Stimulated activated CD4-positive, alpha-beta T cell treated with anti-CD3 and anti-CD28 coated beads, Interleukin-4, amount 100 ng/mL, for 4 hours (primary cell): Measurements from ENCODE around the gene AIF1.

Experiments used
- DNase-seq, 2 experiments: peaks; one replicate each; pipeline ENCODE4 v3.0.0-alpha.2; 2020

The AIF1 gene

GRCh38 chr6:31621320-31621939 lies 6.4 kb downstream of the AIF1 start:
- DNase-seq: no peak

- no peak for DNase-seq
Measured at GRCh38 chr6:31621991-31622390, 7.0 kb downstream of the AIF1 start.

DNA sequence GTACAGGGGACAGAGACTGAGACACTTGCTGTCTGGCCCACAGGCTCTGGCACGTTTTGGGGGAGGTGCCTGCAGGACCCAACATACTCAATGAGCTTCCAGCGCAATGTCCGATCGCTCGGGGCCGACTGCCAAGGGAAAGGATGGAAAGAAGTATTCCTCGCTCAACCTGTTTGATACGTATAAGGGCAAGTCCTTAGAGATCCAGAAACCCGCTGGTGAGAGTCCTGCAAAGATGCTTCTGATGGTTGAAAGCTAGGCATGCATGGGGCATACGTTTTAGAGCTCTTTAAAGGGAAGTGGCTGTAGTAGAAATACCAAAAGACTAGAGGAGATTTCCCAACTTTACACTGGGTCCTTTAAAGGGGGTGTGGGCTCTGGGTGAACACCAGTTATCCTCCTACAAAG lies 7.7 kb downstream of the AIF1 start:
- no peak for DNase-seq

DNA sequence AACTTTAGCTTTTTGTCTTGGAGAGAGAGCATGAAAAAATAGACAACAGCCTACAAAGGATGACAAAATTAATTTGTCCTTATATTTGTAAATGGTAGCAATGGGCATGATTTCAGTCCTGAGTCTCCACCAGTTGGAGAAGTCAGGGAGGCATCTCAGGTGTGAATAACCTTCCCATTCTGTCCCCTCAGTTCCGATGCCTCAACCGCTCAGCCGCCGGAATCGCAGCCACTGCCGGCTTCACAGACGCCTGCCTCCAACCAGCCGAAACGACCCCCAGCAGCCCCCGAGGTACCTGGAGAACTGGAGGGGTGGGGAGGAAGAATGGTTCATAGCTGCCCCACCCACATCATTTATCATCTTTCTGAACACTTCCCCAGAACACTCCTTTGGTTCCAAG lies 9.0 kb downstream of the AIF1 start:
- DNase-seq: no peak

DNA sequence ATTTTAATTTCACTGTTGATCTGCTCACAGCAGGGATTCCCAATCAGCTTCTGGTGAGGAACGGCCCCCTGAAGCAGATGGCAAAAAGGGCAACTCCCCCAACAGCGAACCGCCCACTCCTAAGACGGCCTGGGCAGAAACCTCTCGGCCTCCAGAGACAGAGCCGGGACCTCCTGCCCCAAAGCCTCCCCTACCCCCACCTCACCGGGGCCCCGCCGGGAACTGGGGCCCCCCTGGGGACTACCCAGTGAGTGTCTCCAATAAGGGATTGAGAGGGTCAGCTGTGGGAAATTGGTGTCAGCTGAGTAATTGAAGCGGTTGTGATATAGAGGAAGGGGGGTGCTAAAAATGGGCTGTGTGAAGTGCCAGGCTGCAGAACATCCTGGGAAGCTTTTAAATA lies 11.9 kb downstream of the AIF1 start:
- no peak for DNase-seq

- DNase-seq: no peak
Measured at GRCh38 chr6:31627690-31628287, 12.8 kb downstream of the AIF1 start.

GRCh38 chr6:31629014-31629413 lies 14.0 kb downstream of the AIF1 start:
- DNase-seq: no peak

DNA sequence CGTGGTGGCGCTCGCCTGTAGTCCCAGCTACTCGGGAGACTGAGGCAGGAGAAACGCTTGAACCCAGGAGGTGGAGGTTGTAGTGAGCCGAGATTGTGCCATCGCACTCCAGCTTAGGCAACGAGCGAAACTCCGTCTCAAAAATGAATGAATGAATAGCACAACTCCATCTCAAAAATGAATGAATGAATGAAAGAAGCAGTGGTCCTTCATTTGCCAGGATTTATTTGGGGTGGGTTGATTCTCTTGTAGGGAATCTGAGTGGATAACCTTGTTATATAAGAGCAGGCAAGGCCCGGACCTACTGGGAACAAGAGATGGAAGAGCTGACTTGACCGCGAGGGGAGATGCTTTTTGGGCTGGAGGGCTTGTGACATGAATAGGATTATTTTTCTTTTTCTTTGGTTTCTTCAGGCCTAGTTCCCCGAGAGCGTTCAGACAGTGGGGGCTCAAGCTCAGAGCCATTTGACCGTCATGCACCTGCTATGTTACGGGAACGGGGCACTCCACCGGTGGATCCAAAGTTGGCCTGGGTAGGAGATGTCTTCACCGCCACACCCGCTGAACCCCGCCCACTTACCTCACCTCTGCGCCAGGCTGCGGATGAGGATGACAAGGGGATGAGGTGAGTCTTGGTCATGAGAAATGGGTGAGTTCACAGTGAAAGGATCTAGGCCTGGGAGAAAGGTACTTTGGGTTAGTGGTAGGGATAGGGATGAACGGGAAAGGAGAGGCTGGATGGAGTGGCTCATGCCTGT lies 15.3 kb downstream of the AIF1 start:
- no peak for DNase-seq

DNA sequence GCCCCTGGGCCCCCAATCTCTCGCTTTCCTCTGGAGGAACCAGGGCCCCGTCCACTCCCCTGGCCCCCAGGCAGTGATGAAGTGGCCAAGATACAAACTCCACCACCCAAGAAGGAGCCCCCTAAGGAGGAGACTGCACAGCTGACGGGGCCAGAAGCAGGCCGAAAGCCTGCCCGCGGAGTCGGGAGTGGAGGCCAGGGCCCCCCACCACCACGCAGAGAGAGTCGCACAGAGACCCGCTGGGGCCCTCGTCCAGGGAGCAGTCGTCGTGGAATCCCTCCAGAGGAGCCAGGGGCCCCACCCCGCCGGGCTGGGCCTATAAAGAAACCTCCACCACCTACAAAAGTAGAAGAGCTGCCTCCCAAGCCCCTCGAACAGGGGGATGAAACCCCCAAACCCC lies 16.2 kb downstream of the AIF1 start:
- no peak for DNase-seq

DNA sequence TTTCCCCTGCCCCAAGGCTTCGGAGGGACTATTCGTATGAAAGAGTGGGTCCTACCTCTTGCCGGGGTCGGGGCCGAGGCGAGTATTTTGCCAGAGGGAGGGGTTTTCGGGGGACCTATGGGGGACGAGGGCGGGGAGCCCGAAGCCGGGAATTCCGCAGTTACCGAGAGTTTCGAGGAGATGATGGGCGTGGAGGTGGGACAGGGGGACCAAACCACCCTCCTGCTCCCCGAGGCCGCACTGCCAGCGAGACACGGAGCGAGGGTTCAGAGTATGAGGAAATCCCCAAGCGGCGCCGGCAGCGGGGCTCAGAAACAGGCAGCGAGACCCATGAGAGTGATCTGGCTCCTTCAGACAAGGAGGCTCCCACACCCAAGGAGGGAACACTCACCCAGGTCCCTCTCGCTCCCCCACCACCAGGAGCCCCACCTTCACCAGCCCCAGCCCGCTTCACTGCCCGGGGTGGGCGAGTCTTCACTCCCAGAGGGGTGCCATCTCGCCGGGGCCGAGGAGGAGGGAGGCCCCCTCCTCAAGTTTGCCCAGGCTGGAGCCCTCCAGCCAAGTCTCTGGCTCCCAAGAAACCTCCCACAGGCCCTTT lies 16.7 kb downstream of the AIF1 start:
- DNase-seq: no peak

- no peak for DNase-seq
Measured at GRCh38 chr6:31632279-31632946, 17.4 kb downstream of the AIF1 start.

- no peak for DNase-seq
Measured at GRCh38 chr6:31633447-31633846, 18.4 kb downstream of the AIF1 start.

- no peak for DNase-seq
Measured at GRCh38 chr6:31634131-31634530, 19.1 kb downstream of the AIF1 start.

- no peak for DNase-seq
Measured at GRCh38 chr6:31634969-31635575, 20.0 kb downstream of the AIF1 start.

DNA sequence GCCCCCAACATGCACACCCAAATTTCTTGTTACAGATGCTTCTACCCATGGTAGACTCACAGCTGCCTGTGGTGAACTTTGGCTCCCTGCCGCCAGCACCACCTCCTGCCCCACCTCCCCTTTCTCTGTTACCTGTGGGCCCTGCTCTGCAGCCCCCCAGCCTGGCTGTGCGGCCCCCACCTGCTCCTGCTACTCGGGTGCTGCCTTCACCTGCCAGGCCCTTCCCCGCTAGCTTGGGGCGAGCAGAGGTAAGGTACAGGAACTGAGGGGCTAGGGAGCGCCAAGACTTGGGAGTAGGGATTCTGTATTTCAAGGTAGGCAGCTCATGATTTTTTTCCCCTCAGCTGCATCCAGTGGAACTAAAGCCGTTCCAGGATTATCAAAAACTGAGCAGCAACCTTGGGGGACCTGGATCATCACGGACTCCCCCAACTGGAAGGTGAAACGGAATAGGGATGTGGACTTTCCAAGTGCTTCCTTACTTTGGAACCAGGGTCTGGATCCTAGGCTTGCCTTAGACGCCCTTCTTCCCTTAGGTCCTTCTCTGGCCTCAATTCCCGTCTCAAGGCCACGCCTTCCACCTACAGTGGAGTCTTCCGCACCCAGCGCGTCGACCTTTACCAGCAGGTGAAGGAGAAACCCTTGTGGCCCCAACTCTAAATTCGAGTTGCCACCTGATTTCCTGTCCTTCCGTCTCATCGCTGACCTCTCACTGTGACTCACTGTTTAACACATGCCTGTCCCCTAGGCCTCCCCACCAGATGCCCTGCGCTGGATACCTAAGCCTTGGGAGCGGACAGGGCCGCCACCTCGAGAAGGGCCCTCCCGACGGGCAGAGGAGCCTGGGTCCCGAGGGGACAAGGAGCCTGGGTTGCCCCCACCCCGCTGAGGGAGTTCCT lies 21.9 kb downstream of the AIF1 start:
- DNase-seq: no peak

- no peak for DNase-seq
Measured at GRCh38 chr6:31639043-31639442, 24.0 kb downstream of the AIF1 start.

GRCh38 chr6:31639449-31639861 lies 24.4 kb downstream of the AIF1 start:
- DNase-seq: no peak

DNA sequence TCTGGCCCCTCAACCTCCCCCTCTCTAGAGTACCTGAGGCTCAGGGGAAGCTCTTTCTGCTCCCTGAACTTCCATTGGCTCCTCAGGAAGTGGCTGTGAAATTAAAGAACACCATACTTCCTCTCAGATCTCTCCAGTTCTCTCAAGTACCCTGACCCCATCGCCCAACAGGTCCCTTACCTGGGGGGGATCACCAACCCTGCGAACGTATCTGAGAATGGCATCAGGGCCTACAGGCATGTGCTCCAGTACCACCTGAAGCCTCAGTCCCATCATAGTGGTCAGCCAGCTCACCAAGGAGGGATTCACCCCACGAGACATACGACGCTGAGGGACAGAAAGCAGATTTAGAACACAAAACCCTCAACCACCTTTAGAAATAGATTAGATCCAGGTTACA lies 25.6 kb downstream of the AIF1 start:
- no peak for DNase-seq

DNA sequence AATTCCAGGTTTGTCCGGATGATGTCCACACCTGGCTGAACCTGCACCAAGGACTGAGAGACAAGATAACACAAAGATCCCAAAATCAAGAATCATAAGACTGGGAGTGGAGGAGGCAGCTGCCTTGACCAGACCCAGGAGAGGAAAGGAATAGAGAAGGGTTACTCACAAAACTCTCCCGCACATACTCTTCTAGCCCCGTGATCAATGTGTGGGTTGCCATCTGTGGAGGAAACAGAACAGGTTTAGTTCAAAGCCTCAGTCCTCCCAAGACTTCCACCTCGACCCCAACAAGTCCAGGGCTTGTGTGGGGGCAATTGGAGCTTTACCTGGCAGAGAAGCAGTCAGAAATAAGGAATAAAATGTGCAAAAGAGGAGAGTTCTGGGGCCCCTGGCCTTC lies 26.3 kb downstream of the AIF1 start:
- DNase-seq: no peak

GRCh38 chr6:31642798-31643570 lies 27.9 kb downstream of the AIF1 start:
- no peak for DNase-seq

DNA sequence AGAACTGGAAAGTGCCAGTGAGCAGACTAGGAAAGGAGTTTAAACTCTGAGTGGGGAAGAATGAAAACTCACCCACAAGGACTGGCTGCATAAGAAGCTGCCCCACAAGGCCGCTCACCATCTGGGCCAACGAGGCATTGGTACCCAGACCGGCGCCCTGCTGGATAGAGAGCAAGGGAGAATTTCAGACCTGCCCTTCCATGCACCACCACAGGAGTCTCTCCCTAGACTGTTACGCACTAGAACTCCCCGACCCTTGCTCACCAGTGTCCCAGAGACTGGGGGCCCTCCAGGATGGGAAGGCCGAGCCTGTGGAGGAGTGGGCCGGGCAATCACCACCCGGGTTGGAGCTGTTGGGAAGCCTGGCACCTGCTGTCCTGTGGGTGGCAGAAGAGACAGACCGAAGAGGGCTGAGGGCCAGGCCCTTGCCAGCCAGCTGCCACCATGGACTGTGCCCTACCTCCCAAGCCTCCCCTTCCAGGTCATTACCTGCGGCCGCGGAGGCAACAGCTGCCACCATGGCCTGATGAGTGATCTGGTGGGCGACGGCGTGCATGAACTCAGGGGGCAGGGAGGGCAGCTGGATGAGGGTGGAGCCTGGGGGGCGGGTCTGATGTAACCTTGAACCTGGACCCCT lies 28.9 kb downstream of the AIF1 start:
- no peak for DNase-seq
